Left ventricle myocardium inferior (tissue), 1 donor: ENCODE results near the gene OR11A1. TPM values are rescaled to one million over a fixed set of nuclear protein-coding genes. Genes with fewer than 3 reads are reported as not detected.

ENCODE experiments used
- DNase-seq: peaks from one replicate; pipeline ENCODE4 v3.0.0-alpha.2; 2020
- H3K27ac ChIP-seq: fragments of 200-600 bp; replicated peaks from 2 replicates; pipeline ENCODE4 v1.8.0; 2021
- H3K27me3 ChIP-seq: fragments of 200-600 bp; 2 replicates; pipeline ENCODE4 v1.8.0; 2021; ENCODE audit warnings: low read depth
- H3K36me3 ChIP-seq: fragments of 200-600 bp; 2 replicates; pipeline ENCODE4 v1.8.0; 2021
- H3K4me1 ChIP-seq: fragments of 200-600 bp; 2 replicates; pipeline ENCODE4 v1.8.0; 2021
- H3K4me3 ChIP-seq: fragments of 200-600 bp; 2 replicates; pipeline ENCODE4 v1.8.0; 2021; ENCODE audit warnings: mild to moderate bottlenecking, moderate library complexity
- H3K9me3 ChIP-seq: fragments of 200-600 bp; replicated peaks from 2 replicates; pipeline ENCODE4 v1.8.0; 2021
- CTCF ChIP-seq: fragments of 200-600 bp; IDR thresholded peaks from 2 replicates; pipeline ENCODE4 v1.8.0; 2021; ENCODE audit warnings: antibody characterized with exemption, mild to moderate bottlenecking, borderline replicate concordance
- intact Hi-C: fragments of 100-400 bp; cut with micrococcal nuclease; formaldehyde crosslinking; loops from one replicate; pipeline ENCODE4 v1.11.0; 2022
- total RNA-seq: library from RNA; stranded (reverse); fragmentation: NEBNext Ultra II Directional; extraction: Animal tissue kit (Norgen Biotek cat#: 25700); gene quantifications from one replicate; pipeline ENCODE4 v1.2.1, GENCODE V29; 2021
- donor health status: DM: no; HTN: yes; CAD: no; lungs with severe emphysema.

OR11A1 gene
- total RNA-seq, 1 donor from 2014 or later = not detected

- Histone ChIP-seq H3K36me3 (no peaks in the 10 kb centered on the region), H3K27ac (no peak within 1 kb of the TSS), H3K4me1 (no peaks in the 10 kb centered on the region), H3K4me3 (no peak within 1 kb of the TSS), H3K9me3 (peaks cover 22% of the 10 kb centered on the region), H3K27me3 (no peaks in the 10 kb centered on the region)
- TF ChIP-seq CTCF = no peak
- no peak for DNase-seq
- intact Hi-C loops = no loop called here
These were observed 42.3 kb downstream of the OR11A1 start, which contains the start of gene OR12D1 for GRCh38 chr6:29414588-29414987. TSS of gene OR12D1 (plus strand) at chr6:29414928.

GRCh38 chr6:29403801-29404200 is 53.1 kb downstream of the OR11A1 start:
- no peak overlapping the region for H3K27ac ChIP-seq
- no peaks in the 10 kb centered on the region for H3K36me3 ChIP-seq
- DNase-seq = no peak
- no peaks in the 10 kb centered on the region for H3K4me1 ChIP-seq
- no peak overlapping the region for H3K4me3 ChIP-seq
- intact Hi-C loops = no loop called here
- H3K9me3 ChIP-seq = peaks cover 16% of the 10 kb centered on the region
- no peak for TF ChIP-seq CTCF
- H3K27me3 ChIP-seq = no peaks in the 10 kb centered on the region

- no peaks in the 10 kb centered on the region for H3K4me1 ChIP-seq
- no peaks in the 10 kb centered on the region for H3K36me3 ChIP-seq
- TF ChIP-seq CTCF = no peak
- H3K27me3 ChIP-seq = no peaks in the 10 kb centered on the region
- H3K27ac ChIP-seq = no peak overlapping the region
- H3K9me3 ChIP-seq = no peaks in the 10 kb centered on the region
- H3K4me3 ChIP-seq = no peak overlapping the region
- no peak for DNase-seq
- intact Hi-C loops = no loop called here
These were observed 57.3 kb downstream of the OR11A1 start for GRCh38 chr6:29399525-29399924.

GRCh38 chr6:29395331-29395730 is 61.5 kb downstream of the OR11A1 start, which contains the start of gene OR12D2:
TSS of gene OR12D2 (plus strand) at chr6:29395631. CDS start at chr6:29396700, 1,069 bp downstream.
- Histone ChIP-seq H3K4me1 (no peaks in the 10 kb centered on the region), H3K4me3 (no peak within 1 kb of the TSS), H3K27me3 (peaks cover 9% of the 10 kb centered on the region), H3K27ac (no peak within 1 kb of the TSS), H3K9me3 (no peaks in the 10 kb centered on the region), H3K36me3 (no peaks in the 10 kb centered on the region)
- intact Hi-C loops = no loop called here
- DNase-seq = no peak
- no peak for TF ChIP-seq CTCF

- Histone ChIP-seq H3K27me3 (peaks cover 10% of the 10 kb centered on the region), H3K4me3 (no peak overlapping the region), H3K27ac (no peak overlapping the region), H3K36me3 (no peaks in the 10 kb centered on the region), H3K9me3 (no peaks in the 10 kb centered on the region), H3K4me1 (no peaks in the 10 kb centered on the region)
- intact Hi-C loops = no loop called here
- DNase-seq = no peak
- no peak for TF ChIP-seq CTCF
These were observed 68.3 kb downstream of the OR11A1 start for GRCh38 chr6:29388533-29388932.

GRCh38 chr6:29376003-29376402 is 80.9 kb downstream of the OR11A1 start:
- no peak overlapping the region for H3K4me3 ChIP-seq
- no peak for DNase-seq
- TF ChIP-seq CTCF = no peak
- H3K27ac ChIP-seq = no peak overlapping the region
- peaks cover 4% of the 10 kb centered on the region for H3K9me3 ChIP-seq
- no peaks in the 10 kb centered on the region for H3K4me1 ChIP-seq
- intact Hi-C loops = no loop called here
- H3K27me3 ChIP-seq = no peaks in the 10 kb centered on the region
- no peaks in the 10 kb centered on the region for H3K36me3 ChIP-seq
